ENCODE results near the gene EGFR. TPM values are rescaled to one million over a fixed set of nuclear protein-coding genes. Genes with fewer than 3 reads are reported as not detected.

The EGFR gene
- total and polyA plus RNA-seq, 2 donors, result 16.4 to 28.2 TPM

GRCh38 chr7:55080000-55080623 is 61.3 kb downstream of the EGFR start:
- no peak for DNase-seq (ENCODE audit: extremely low spot score)
- Histone ChIP-seq H3K36me3 (ENCODE audit: insufficient read depth) (no peaks in the 10 kb centered on the region), H3K4me3 (ENCODE audit: low read depth, low read length) (no peak overlapping the region), H3K4me1 (ENCODE audit: insufficient read depth) (no peaks in the 10 kb centered on the region), H3K27ac (ENCODE audit: low read depth) (no peak overlapping the region)

DNA sequence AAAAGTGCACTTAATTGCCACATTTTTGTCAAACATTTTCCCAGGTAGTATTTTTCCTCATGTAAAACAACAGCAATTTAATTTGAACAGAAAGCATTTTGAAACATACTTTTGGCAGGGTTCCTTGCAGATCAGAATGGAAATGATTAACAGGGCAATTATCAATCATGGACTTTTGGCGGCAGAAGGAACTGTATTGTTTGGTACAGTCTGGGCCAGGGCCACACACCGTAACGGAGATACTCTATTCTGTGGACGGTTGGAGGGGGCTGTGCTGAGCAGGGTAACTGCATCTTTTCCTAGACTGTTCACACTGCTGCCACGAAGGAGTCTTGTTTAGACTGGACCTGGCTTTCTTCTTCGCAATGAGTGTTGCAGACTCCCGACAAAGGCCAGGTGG is 62.3 kb downstream of the EGFR start:
- no peak overlapping the region for H3K27ac ChIP-seq (ENCODE audit: low read depth)
- no peaks in the 10 kb centered on the region for H3K4me1 ChIP-seq (ENCODE audit: insufficient read depth)
- WGBS, result 52% methylated on average over 7 of the region's 7 CpGs
- no peak for DNase-seq (ENCODE audit: extremely low spot score)
- no peak overlapping the region for H3K4me3 ChIP-seq (ENCODE audit: low read depth, low read length)
- no peaks in the 10 kb centered on the region for H3K36me3 ChIP-seq (ENCODE audit: insufficient read depth)

- DNase-seq (ENCODE audit: extremely low spot score), result no peak
- no peaks in the 10 kb centered on the region for H3K4me1 ChIP-seq (ENCODE audit: insufficient read depth)
- H3K4me3 ChIP-seq (ENCODE audit: low read depth, low read length), result no peak overlapping the region
- WGBS, result 47% methylated on average over 7 of the region's 7 CpGs
- no peak overlapping the region for H3K27ac ChIP-seq (ENCODE audit: low read depth)
- no peaks in the 10 kb centered on the region for H3K36me3 ChIP-seq (ENCODE audit: insufficient read depth)
Measured at GRCh38 chr7:55081472-55082227, 62.8 kb downstream of the EGFR start.

DNA sequence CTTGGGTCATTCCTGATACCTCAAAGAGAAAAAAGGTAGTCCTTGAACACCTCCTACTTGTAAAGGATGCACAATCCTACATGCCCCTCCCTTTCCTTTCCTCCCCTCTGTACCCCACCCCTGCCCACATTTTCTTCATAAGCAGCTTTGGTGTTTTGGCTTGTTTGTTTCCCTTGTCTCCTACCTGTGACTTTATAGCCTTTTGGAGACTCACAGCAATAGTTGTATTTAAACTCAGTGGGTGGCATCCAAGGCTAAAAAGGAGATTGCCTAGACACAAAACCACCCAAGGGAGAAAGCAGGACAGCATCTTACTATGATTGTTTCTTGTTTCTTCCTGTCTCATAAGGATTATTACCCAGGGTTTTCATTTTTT is 63.4 kb downstream of the EGFR start:
- H3K27ac ChIP-seq (ENCODE audit: low read depth), result no peak overlapping the region
- no peak for DNase-seq (ENCODE audit: extremely low spot score)
- no peak overlapping the region for H3K4me3 ChIP-seq (ENCODE audit: low read depth, low read length)
- H3K36me3 ChIP-seq (ENCODE audit: insufficient read depth), result no peaks in the 10 kb centered on the region
- no peaks in the 10 kb centered on the region for H3K4me1 ChIP-seq (ENCODE audit: insufficient read depth)

- WGBS, result 85% methylated on average over 7 of the region's 7 CpGs
- no peaks in the 10 kb centered on the region for H3K36me3 ChIP-seq (ENCODE audit: insufficient read depth)
- no peaks in the 10 kb centered on the region for H3K4me1 ChIP-seq (ENCODE audit: insufficient read depth)
- no peak overlapping the region for H3K27ac ChIP-seq (ENCODE audit: low read depth)
- no peak overlapping the region for H3K4me3 ChIP-seq (ENCODE audit: low read depth, low read length)
- DNase-seq (ENCODE audit: extremely low spot score), result no peak
Measured at GRCh38 chr7:55083206-55083605, 64.4 kb downstream of the EGFR start.

DNA sequence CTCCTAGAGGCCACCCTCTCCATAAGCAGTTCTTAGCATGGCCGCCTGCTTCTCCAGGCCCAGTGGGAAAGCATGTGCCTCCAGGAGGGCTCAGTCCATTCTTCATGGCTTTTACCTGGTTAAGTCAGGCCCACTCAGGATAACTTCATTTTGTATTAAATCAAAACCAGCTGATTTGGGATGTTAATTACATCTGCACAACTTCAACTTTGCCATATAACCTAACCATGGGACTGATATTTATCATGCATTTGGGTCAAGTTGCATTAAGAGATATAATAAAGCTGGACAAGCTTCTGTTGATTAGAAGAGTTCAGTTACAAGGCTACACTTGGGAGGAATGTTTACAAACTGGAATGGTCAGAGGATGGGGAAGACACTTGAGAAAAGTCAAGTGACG is 65.5 kb downstream of the EGFR start:
- Histone ChIP-seq H3K4me3 (ENCODE audit: low read depth, low read length) (no peak overlapping the region), H3K36me3 (ENCODE audit: insufficient read depth) (no peaks in the 10 kb centered on the region), H3K27ac (ENCODE audit: low read depth) (no peak overlapping the region), H3K4me1 (ENCODE audit: insufficient read depth) (no peaks in the 10 kb centered on the region)
- DNase-seq (ENCODE audit: extremely low spot score), result no peak
- WGBS, result 97% methylated on average over 2 of the region's 2 CpGs

DNA sequence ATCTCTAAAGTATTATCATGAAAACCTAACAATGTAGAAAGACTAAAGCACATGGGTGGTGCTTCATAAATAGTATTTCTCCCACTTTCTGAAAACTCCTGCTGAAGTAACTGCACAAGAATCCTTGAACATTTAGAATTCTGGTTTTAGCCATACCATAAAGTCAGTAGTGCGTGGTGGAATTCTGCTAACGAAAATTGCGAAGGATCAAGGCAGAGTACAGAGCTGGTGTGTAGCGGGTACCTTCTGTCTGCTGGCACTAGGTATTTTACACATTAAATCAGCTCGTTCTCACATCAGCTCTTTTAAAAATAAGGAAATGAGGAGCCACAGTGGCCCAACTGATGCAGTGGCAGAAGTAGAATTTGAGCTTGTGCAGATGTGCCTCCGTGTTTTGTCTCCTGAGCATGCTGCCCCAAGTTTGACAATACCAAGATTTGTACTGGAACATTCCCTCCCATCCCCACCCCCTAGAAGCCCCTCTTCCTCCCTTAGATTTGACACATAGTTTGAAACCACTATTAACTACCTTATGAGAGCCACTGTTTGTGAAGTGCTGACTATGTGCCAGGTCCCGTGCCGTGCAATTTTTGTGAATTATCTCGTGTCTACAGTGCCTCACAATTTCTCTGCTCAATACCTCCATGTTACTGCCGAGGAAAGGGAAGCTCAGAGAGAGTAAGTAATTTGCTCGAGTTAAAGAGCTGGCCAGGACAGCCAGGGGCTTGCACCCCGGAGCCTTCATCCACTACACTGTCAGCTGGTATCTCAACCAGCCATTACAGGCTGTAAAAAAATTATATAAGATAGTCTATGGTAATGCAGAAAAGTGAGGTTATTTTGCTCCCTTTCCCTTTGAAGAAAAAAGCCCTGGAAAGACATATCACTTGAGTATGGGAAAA is 66.9 kb downstream of the EGFR start:
- H3K4me3 ChIP-seq (ENCODE audit: low read depth, low read length), result no peak overlapping the region
- H3K27ac ChIP-seq (ENCODE audit: low read depth), result no peak overlapping the region
- H3K36me3 ChIP-seq (ENCODE audit: insufficient read depth), result no peaks in the 10 kb centered on the region
- no peak for DNase-seq (ENCODE audit: extremely low spot score)
- no peaks in the 10 kb centered on the region for H3K4me1 ChIP-seq (ENCODE audit: insufficient read depth)
- 59% methylated on average over 12 of the region's 12 CpGs for WGBS

GRCh38 chr7:55086413-55087201 is 67.8 kb downstream of the EGFR start:
- no peaks in the 10 kb centered on the region for H3K4me1 ChIP-seq (ENCODE audit: insufficient read depth)
- peak overlapping the region; percentile 76 for H3K27ac ChIP-seq (ENCODE audit: low read depth)
- no peak overlapping the region for H3K4me3 ChIP-seq (ENCODE audit: low read depth, low read length)
- DNase-seq (ENCODE audit: extremely low spot score), result no peak
- 12% methylated on average over 18 of the region's 18 CpGs for WGBS
- no peaks in the 10 kb centered on the region for H3K36me3 ChIP-seq (ENCODE audit: insufficient read depth)

GRCh38 chr7:55087521-55087961 is 68.7 kb downstream of the EGFR start:
- DNase-seq (ENCODE audit: extremely low spot score), result no peak
- WGBS, result 67% methylated on average over 5 of the region's 5 CpGs
- no peak overlapping the region for H3K4me3 ChIP-seq (ENCODE audit: low read depth, low read length)
- no peaks in the 10 kb centered on the region for H3K4me1 ChIP-seq (ENCODE audit: insufficient read depth)
- H3K27ac ChIP-seq (ENCODE audit: low read depth), result no peak overlapping the region
- H3K36me3 ChIP-seq (ENCODE audit: insufficient read depth), result no peaks in the 10 kb centered on the region

- WGBS, result 87% methylated on average over 6 of the region's 6 CpGs
- Histone ChIP-seq H3K4me3 (ENCODE audit: low read depth, low read length) (no peak overlapping the region), H3K36me3 (ENCODE audit: insufficient read depth) (no peaks in the 10 kb centered on the region), H3K4me1 (ENCODE audit: insufficient read depth) (no peaks in the 10 kb centered on the region), H3K27ac (ENCODE audit: low read depth) (no peak overlapping the region)
- DNase-seq (ENCODE audit: extremely low spot score), result no peak
Measured at GRCh38 chr7:55088107-55088506, 69.3 kb downstream of the EGFR start.

- WGBS, result 73% methylated on average over 7 of the region's 7 CpGs
- no peaks in the 10 kb centered on the region for H3K4me1 ChIP-seq (ENCODE audit: insufficient read depth)
- no peak overlapping the region for H3K4me3 ChIP-seq (ENCODE audit: low read depth, low read length)
- DNase-seq (ENCODE audit: extremely low spot score), result no peak
- no peak overlapping the region for H3K27ac ChIP-seq (ENCODE audit: low read depth)
- H3K36me3 ChIP-seq (ENCODE audit: insufficient read depth), result no peaks in the 10 kb centered on the region
Measured at GRCh38 chr7:55088620-55089019, 69.8 kb downstream of the EGFR start.

DNA sequence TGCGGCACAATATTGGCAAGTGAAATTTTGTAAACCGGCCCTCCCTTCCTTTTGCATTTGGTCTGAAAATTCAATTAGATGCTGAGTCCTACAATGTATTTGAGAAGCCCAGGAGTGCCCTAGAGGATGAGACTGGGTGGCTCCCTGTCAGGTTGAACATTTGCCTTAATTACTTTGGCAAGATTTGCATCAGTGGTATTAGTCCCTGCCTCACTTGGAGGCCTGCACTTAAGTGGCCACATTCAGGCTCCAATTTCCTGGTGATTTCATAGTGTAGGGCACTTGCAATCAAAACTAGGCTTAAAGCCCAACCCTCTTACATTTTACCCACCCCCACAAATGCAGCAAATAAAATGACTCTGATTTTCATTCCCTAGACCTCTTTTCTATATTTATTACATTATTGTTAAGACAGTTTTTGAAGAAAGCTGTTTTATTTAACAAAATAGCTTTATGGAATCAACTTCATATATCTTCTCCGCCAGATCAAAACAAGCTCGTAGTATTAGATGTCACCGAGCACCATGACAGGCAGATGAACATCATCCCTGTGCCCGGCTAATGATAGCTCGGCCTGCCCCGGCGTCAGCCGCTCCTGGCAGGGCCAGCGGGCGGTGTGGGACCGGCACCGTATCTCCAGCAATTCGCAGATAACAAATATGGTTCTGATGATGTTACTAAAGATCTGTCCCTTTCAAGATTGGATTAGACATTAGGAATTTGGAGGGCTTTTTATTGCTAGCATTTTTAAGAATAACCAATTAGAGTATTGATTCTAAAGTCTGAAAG is 73.6 kb downstream of the EGFR start:
- no peaks in the 10 kb centered on the region for H3K36me3 ChIP-seq (ENCODE audit: insufficient read depth)
- H3K4me1 ChIP-seq (ENCODE audit: insufficient read depth), result no peaks in the 10 kb centered on the region
- no peak overlapping the region for H3K27ac ChIP-seq (ENCODE audit: low read depth)
- H3K4me3 ChIP-seq (ENCODE audit: low read depth, low read length), result no peak overlapping the region
- no peak for DNase-seq (ENCODE audit: extremely low spot score)
- 94% methylated on average over 15 of the region's 15 CpGs for WGBS

- no peak for DNase-seq (ENCODE audit: extremely low spot score)
- Histone ChIP-seq H3K4me1 (ENCODE audit: insufficient read depth) (no peaks in the 10 kb centered on the region), H3K36me3 (ENCODE audit: insufficient read depth) (no peaks in the 10 kb centered on the region), H3K27ac (ENCODE audit: low read depth) (no peak overlapping the region), H3K4me3 (ENCODE audit: low read depth, low read length) (no peak overlapping the region)
- WGBS, result 85% methylated on average over 3 of the region's 3 CpGs
Measured at GRCh38 chr7:55092975-55093373, 74.2 kb downstream of the EGFR start.

All from urinary bladder (tissue), 4 donors.